ENCODE data around the gene STK35.
"Not testable (repeated sequence)": the region's sequence is repeated elsewhere in the genome, so short reads cannot be mapped to it uniquely, and the experiment has no call there.

STK35 gene

GRCh38 chr20:2162125-2162822 is 60.6 kb downstream of the STK35 start:
- no peak for DNase-seq

DNA sequence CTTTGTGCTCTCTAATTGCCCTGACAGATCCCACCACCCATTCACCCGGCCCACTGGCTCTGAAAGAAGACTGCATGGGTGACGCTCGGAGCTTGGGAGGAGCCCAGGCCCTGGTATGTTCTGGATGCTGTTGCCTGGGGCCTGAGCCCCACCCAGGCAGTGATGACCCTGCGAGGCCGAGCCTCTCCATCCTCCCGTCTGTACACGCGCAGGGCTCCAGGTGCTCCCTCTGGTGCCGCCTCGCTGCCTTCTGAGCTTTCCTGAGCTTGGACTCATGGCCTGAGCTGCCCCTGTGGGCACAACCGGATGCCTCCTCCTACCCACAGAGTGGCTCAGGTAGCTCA is 61.2 kb downstream of the STK35 start:
- DNase-seq, result no peak

DNA sequence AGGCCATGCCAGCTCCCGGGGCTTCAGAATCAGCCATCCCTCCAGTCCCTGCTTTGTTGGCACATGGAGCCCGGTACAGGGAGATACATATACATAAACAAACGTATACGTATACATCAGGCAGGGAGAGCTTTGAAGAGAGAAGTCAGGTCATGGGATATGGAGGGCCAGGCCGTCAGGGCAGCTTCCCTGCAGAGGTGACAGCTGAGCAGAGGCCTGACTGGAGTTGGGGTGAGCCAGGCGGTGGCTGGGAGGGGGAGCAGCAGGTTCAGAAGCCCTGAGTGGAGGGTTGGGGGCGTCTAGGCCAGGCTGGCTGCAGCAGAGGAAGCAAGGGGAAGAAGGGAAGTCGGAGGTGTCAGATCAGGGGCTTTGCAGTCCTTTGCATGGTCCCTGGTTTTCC is 61.7 kb downstream of the STK35 start:
- DNase-seq, result no peak

DNA sequence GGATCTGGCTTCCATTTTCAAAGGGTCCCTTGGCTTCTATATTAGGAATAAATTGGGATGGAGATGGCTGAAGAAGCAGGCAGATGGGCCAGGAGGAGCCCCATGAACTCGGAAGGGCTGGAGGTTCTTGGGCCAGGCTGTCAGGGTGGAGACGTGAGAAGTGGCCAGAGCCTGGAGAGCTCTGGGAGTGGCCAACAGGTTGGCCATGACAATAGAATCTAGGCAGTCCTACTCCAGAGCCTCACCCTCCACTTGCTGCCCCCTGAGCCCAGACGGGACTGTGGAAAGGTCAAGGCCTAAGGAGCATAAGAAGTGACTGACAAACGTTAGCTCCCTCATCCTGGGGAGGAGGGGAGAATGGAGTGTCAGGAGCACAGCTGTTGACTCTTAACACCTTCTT is 62.1 kb downstream of the STK35 start:
- DNase-seq, result no peak

GRCh38 chr20:2164421-2164820 is 62.8 kb downstream of the STK35 start:
- DNase-seq, result no peak

- no peak for DNase-seq
Observed at GRCh38 chr20:2164966-2165365, 63.3 kb downstream of the STK35 start.

- no peak for DNase-seq
Observed at GRCh38 chr20:2165871-2166270, 64.2 kb downstream of the STK35 start.

DNA sequence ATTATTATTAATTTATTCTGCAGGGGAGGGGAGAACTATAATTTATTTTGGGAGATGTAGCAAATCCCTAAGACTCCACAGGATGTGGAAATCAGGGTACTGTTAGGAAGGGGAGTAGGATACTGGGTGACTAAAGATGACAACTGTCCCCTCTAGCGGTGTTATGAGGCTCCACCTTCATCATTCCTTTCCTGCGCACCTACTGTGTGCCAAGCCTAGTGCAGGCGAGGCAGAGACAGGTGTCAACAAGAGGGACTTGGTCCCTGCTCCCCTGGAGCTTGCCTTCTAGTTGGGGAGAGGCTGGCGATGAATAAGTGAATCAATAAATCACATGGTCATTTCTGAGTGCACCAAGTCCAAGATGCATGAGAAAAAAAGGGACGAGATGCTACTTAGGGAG is 65.5 kb downstream of the STK35 start:
- DNase-seq, result no peak

DNA sequence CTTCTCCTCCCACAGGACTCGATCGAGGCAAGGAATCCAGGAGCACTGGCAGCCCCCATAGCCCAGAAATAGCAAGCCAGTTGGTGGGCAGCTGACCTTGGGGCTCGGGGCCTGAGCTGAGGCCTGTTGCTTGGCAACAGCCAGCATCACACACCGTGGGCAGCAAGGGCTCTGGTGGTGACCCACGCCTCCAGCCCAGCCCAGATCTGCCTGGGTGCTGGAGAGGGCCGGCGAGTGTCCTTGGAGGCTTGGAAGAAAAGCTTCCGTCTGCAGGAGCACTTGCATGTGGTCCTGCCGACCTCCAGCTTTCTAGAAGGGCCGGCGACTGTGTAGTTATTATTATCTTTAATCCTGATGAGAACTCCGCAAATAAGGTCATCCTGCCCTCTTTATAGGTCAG is 67.3 kb downstream of the STK35 start:
- no peak for DNase-seq

- no peak for DNase-seq
Observed at GRCh38 chr20:2169456-2170088, 67.9 kb downstream of the STK35 start.

DNA sequence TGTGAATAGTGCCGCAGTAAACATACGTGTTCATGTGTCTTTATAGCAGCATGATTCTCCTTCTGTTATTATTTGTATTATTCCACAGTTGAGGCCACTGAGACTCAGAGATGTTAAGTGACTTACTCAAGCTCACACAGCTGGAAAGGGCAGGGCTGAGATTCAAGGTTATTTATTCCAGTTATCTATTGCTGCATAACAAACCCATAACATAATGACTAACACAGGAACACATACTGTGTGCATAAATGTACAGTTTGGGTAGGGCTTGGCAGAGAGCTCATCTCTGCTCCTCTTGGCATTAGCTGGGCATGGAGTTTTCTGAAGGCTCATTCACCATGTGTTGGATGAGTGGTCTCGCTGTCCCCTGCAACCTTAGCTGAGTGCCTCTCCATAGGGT is 68.8 kb downstream of the STK35 start:
- DNase-seq, result no peak

- no peak for DNase-seq
Observed at GRCh38 chr20:2171266-2171790, 69.7 kb downstream of the STK35 start.

DNA sequence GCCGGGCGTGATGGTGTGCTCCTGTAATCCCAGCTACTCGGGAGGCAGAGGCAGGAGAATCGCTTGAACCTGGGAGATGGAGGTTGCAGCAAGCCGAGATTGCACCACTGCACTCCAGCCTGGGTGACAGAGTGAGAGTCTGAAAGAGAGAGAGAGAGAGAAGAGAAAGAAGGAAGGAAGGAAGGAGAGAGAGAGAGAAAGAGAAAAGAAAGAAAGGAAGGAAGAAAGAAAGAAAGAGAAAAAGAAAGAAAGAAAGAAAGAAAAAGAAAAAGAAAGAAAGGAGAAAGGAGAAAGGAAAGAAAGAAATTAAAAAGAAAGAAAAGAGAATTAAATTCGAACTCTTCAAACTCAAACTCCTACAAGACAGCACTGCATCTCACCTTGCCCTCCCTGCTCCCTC is 70.2 kb downstream of the STK35 start:
- not testable (repeated sequence) for DNase-seq

- DNase-seq, result peak; percentile 71
Observed at GRCh38 chr20:2172305-2173175, 70.9 kb downstream of the STK35 start.

DNA sequence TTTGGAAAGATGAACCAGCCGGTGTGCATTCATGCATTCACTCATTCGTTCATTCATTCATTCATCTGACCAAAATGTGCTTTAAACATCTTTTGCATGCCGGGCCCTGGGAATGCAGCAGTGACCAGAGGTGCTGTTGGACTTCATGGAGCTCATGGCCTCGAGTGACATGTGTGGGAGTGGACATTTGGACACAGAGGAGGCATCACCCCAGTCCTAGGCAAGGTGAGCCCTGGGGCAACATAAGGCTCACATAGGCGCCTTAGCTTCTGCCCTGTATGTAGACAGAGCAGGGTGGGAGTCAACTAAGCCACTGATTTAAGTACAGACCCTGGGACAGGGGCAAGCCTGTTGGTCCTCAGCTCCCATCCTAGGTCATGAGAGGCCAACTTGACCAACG is 71.6 kb downstream of the STK35 start:
- no peak for DNase-seq

DNA sequence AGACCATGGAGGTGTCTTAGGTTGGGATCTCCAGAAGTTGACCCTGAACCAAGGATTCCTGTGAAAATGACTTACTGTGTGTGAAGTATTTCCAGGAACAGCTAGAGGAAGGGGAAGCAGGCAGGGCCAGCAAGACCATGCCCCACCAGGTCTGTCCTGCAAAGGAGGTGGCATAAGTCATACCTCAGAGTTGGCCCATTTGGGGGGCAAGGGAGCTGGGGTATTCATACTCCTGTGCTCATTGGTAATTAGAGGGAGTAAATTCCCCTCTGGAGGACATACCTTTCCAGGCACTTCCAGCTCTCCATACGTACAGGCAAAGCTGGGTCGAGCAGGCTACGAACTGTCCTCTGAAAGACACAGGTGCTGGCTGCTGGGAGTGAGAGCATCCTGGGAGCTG is 72.4 kb downstream of the STK35 start:
- no peak for DNase-seq

GRCh38 chr20:2176946-2177345 is 75.3 kb downstream of the STK35 start:
- no peak for DNase-seq

DNA sequence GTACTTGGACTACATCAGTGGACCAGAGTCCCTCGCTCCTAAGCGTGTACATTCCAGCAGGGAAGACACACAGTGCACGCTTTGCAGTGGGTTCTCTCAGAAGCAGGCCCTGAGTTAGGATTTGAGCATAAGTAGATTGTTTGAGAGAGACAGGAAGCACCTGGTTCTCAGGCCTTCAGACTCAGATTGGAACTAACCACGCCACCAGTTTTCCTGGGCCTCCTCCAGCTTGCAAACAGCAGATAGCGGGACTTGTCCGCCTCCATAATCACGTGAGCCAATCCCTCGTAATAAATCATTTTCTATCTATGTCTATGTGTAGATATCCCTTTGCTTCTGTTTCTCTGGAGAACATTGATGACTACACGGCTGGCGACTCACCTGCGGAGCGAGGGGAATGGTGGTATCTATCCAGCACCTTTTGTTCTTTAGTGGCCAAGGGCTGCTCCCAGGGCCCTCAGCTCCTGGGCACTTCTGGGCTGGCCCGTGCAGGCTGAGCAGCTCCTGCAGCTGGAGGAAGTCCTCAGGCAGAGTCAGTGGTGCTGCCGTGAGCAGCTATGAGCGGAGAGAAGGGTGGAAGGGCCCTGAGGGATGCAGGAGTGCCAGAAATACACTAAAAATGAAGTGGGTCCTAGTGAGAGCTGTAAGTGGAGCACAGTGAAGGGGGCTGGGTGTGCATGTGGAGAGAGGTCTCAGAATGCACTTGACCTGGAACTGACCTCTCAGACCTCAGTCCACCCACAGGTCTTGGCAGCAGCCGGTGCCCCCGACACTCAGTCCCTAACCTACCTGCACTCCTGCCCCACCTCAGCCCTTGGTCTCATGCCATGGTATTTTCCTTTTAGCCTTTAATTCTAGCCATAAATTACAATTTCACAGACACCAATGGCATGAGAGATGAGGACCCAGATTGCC is 76.9 kb downstream of the STK35 start:
- no peak for DNase-seq

DNA sequence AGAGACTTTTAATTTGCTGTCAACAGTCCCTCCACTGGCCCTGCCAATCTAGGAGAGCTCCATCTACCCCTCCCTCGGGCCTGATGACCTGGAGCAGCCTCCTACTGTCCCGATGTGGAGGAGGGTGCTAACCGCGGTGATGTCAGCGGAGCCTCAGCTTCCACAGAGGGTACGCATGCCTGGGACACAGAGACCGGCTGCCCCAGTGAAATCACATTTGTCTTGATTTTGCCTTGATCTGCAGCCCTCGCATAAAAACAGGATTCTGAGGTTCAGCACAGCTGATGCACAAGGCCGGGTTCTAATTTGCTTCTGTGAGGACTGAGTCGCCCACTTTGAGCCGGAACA is 77.6 kb downstream of the STK35 start:
- no peak for DNase-seq

DNA sequence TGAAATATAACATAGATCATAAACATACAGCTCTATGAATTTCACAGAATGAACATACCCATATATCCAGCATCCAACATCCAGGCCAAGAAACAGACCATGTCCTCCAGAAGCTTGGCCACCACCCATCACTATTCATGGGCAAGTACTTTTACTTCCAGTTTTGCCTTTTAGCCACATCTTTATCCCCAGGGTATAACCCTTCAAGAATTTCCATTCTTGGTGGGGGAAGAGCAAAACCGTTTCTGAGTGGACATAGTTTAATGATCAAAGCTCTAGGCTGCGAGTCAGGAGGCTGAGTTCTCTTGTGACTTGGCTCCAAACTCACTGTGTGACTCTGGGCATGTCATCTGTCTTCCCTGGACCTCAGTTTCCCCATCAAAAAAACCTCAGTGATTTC is 78.3 kb downstream of the STK35 start:
- no peak for DNase-seq

- no peak for DNase-seq
Observed at GRCh38 chr20:2183381-2183780, 81.8 kb downstream of the STK35 start.

GRCh38 chr20:2184933-2185332 is 83.3 kb downstream of the STK35 start:
- not testable (repeated sequence) for DNase-seq
